PC-3 (cell line): ENCODE data around the gene C8A. TPM values are rescaled to one million over a fixed set of nuclear protein-coding genes. Genes with fewer than 3 reads are reported as not detected.

Experiments used
- ATAC-seq: fragments of 200-7000 bp; cut with Tn5 transposase; 2 replicates; pipeline ENCODE4 v1.9.1; 2020; ENCODE audit warnings: mild to moderate bottlenecking, moderate library complexity
- Bru-seq: library from RNA; stranded (reverse); fragments of 400-500 nt; gene quantifications from one replicate; lab custom pipeline; 2021; lab: Mats Ljungman, UMichigan
- BruChase-seq, 2 experiments: library from RNA; stranded (reverse); fragments of 400-500 nt; gene quantifications; one replicate each; lab custom pipeline; 2021; lab: Mats Ljungman, UMichigan
- BruUV-seq: library from RNA; stranded (reverse); fragments of 400-500 nt; replicated peaks from 2 replicates; lab custom pipeline; 2021; lab: Mats Ljungman, UMichigan
- CTCF ChIA-PET: fragments of 300-600 bp; sonication (Branson Sonifier 250); formaldehyde crosslinking; loops from one replicate; lab custom pipeline; 2022; ENCODE audit warnings: antibody characterized with exemption; lab: Charles Lee
- POLR2A ChIA-PET: fragments of 300-600 bp; sonication (Branson Sonifier 250); formaldehyde crosslinking; loops from one replicate; lab custom pipeline; 2022; ENCODE audit warnings: antibody characterized with exemption; ENCODE audit not compliant: unreplicated experiment; lab: Charles Lee
- DNase-seq: peaks from one replicate; pipeline ENCODE4 v3.0.0-alpha.2; 2015
- H2AFZ ChIP-seq: fragments of 300-600 bp; sonication (generic); 2 replicates; pipeline ENCODE4 v1.6.0; 2016; ENCODE audit warnings: antibody characterized with exemption, low read length
- H3F3A ChIP-seq: fragments of 300-600 bp; sonication (generic); one replicate; pipeline ENCODE4 v1.6.0; 2017; ENCODE audit warnings: antibody characterized with exemption, low read length, control low read depth, mild to moderate bottlenecking; ENCODE audit not compliant: unreplicated experiment
- H3K27ac ChIP-seq: fragments of 300-600 bp; sonication (generic); 2 replicates; pipeline ENCODE4 v1.5.1; 2016; ENCODE audit warnings: mild to moderate bottlenecking, low read length
- H3K27me3 ChIP-seq: fragments of 300-600 bp; sonication (generic); 2 replicates; pipeline ENCODE4 v1.6.1; 2016; ENCODE audit warnings: low read length, mixed read lengths
- H3K36me3 ChIP-seq: fragments of 300-600 bp; sonication (generic); 2 replicates; pipeline ENCODE4 v1.6.1; 2016; ENCODE audit warnings: low read depth, mixed run types, low read length, mixed read lengths
- H3K4me1 ChIP-seq: fragments of 300-600 bp; sonication (generic); 2 replicates; pipeline ENCODE4 v1.5.1; 2016; ENCODE audit warnings: low read length; ENCODE audit not compliant: insufficient read depth
- H3K4me2 ChIP-seq: fragments of 300-600 bp; sonication (generic); 2 replicates; pipeline ENCODE4 v1.6.0; 2016; ENCODE audit warnings: low read length
- H3K4me3 ChIP-seq: fragments of 300-600 bp; sonication (generic); 2 replicates; pipeline ENCODE4 v1.5.1; 2016; ENCODE audit warnings: mild to moderate bottlenecking, low read length, mixed read lengths
- H3K79me2 ChIP-seq: fragments of 300-600 bp; sonication (generic); 2 replicates; pipeline ENCODE4 v1.6.1; 2017; ENCODE audit warnings: low read length, mixed read lengths
- H3K9ac ChIP-seq: fragments of 300-600 bp; sonication (generic); 2 replicates; pipeline ENCODE4 v1.6.0; 2016; ENCODE audit warnings: mild to moderate bottlenecking, low read length
- H3K9me2 ChIP-seq: fragments of 300-600 bp; sonication (generic); replicated peaks from 2 replicates; pipeline ENCODE4 v1.6.1; 2016; ENCODE audit warnings: mixed run types, low read length, mixed read lengths
- H3K9me3 ChIP-seq: fragments of 300-600 bp; sonication (generic); 2 replicates; pipeline ENCODE4 v1.6.1; 2016; ENCODE audit warnings: low read length, mixed read lengths
- H4K20me1 ChIP-seq: fragments of 300-600 bp; sonication (generic); 2 replicates; pipeline ENCODE4 v1.6.1; 2016; ENCODE audit warnings: low read length, mixed read lengths
- CTCF ChIP-seq: fragments of 300-600 bp; sonication (generic); conservative IDR thresholded peaks from 2 replicates; pipeline ENCODE4 v1.5.1; 2017; ENCODE audit warnings: antibody characterized with exemption, low read depth, mild to moderate bottlenecking, low read length
- EZH2 ChIP-seq: fragments of 300-600 bp; sonication (generic); IDR thresholded peaks from one replicate; pipeline ENCODE4 v1.6.1; 2017; ENCODE audit warnings: antibody characterized with exemption, mild to moderate bottlenecking, low read length; ENCODE audit not compliant: unreplicated experiment
- EZH2phosphoT487 ChIP-seq: fragments of 300-600 bp; sonication (generic); IDR thresholded peaks from 2 replicates; pipeline ENCODE4 v1.6.1; 2018; ENCODE audit warnings: mild to moderate bottlenecking, antibody characterized with exemption, low read length, borderline replicate concordance
- intact Hi-C: fragments of 100-400 bp; cut with micrococcal nuclease; formaldehyde crosslinking; loops from 2 replicates; pipeline ENCODE4 v1.9.0; 2023
- long read RNA-seq: library from polyadenylated mRNA; unstranded; transcript quantifications from one replicate; pipeline ENCODE4 v2.0.0, GENCODE V29; 2021; ENCODE audit not compliant: unreplicated experiment
- total RNA-seq: library from RNA; depleted of rRNA; stranded (reverse); fragments of >200 nt; gene quantifications from 2 replicates; pipeline ENCODE4 v1.2.3, GENCODE V29; 2014; rRNA removed

Gene C8A
- total RNA-seq (not detected in 2 replicates), Bru-seq, nascent RNA (not detected), BruChase-seq, experiment 1, labeled RNA remaining after a 6-hour chase (percentile 4 among the genes with signal in this experiment), BruChase-seq, experiment 2, labeled RNA remaining after a 2-hour chase (percentile 2 among the genes with signal in this experiment)
- long read RNA-seq: 0 reads

- Histone ChIP-seq H3K4me3 (no peak within 1 kb of the TSS), H3K4me2 (no peak within 1 kb of the TSS), H3K9me3 (no peaks in the 10 kb centered on the region), H3K36me3 (no peaks in the 10 kb centered on the region), H4K20me1 (no peaks in the 10 kb centered on the region), H3K27ac (no peak within 1 kb of the TSS), H3K9me2 (no peaks in the 10 kb centered on the region), H2AFZ (no peak within 1 kb of the TSS), H3K27me3 (peaks cover 33% of the 10 kb centered on the region), H3K4me1 (no peaks in the 10 kb centered on the region), H3K9ac (no peak within 1 kb of the TSS), H3K79me2 (no peaks in the 10 kb centered on the region), H3F3A (no peaks in the 10 kb centered on the region)
- no TSS peak for BruUV-seq
- DNase-seq: no peak
- no peak for ATAC-seq
- ChIA-PET CTCF (no interaction called here), POLR2A (no interaction called here)
- TF ChIP-seq CTCF (no peak), EZH2phosphoT487 (no peak), EZH2 (no peak)
- intact Hi-C loops: no loop called here
Observed at GRCh38 chr1:56854521-56855099, at the start of gene C8A. C8A (plus strand) TSS chr1:56854797; CDS start chr1:56854902, 105 bp downstream.

GRCh38 chr1:56806804-56807203, 47.8 kb upstream of the C8A start:
- intact Hi-C loops: no loop called here
- POLR2A ChIA-PET: no interaction called here
- no peaks in the 10 kb centered on the region for H4K20me1 ChIP-seq
- ATAC-seq: no peak
- TF ChIP-seq EZH2: no peak
- no peak for TF ChIP-seq CTCF
- no peak for TF ChIP-seq EZH2phosphoT487
- H3K4me2 ChIP-seq: no peak overlapping the region
- H3K27ac ChIP-seq: no peak overlapping the region
- no peaks in the 10 kb centered on the region for H3K9me3 ChIP-seq
- H3K4me1 ChIP-seq: no peaks in the 10 kb centered on the region
- H3F3A ChIP-seq: no peaks in the 10 kb centered on the region
- no peak overlapping the region for H2AFZ ChIP-seq
- no peaks in the 10 kb centered on the region for H3K79me2 ChIP-seq
- DNase-seq: no peak
- H3K9me2 ChIP-seq: no peaks in the 10 kb centered on the region
- H3K27me3 ChIP-seq: peaks cover 22% of the 10 kb centered on the region; the same call in 1 of the 2 replicates
- no peaks in the 10 kb centered on the region for H3K36me3 ChIP-seq
- no peak overlapping the region for H3K9ac ChIP-seq
- CTCF ChIA-PET: no interaction called here
- H3K4me3 ChIP-seq: no peak overlapping the region
- no TSS peak for BruUV-seq

GRCh38 chr1:56808410-56808809, 46.2 kb upstream of the C8A start:
- H3K4me1 ChIP-seq: no peaks in the 10 kb centered on the region
- H3K27me3 ChIP-seq: peaks cover 25% of the 10 kb centered on the region; the same call in 1 of the 2 replicates
- no TSS peak for BruUV-seq
- ATAC-seq: no peak
- DNase-seq: no peak
- H2AFZ ChIP-seq: no peak overlapping the region
- intact Hi-C loops: no loop called here
- POLR2A ChIA-PET: no interaction called here
- H3K9me3 ChIP-seq: no peaks in the 10 kb centered on the region
- H3K4me3 ChIP-seq: no peak overlapping the region
- H3K36me3 ChIP-seq: no peaks in the 10 kb centered on the region
- no peak overlapping the region for H3K9ac ChIP-seq
- no peaks in the 10 kb centered on the region for H3K79me2 ChIP-seq
- no peak overlapping the region for H3K27ac ChIP-seq
- no peaks in the 10 kb centered on the region for H3K9me2 ChIP-seq
- no peak for TF ChIP-seq EZH2phosphoT487
- H3K4me2 ChIP-seq: no peak overlapping the region
- H4K20me1 ChIP-seq: no peaks in the 10 kb centered on the region
- CTCF ChIA-PET: no interaction called here
- no peaks in the 10 kb centered on the region for H3F3A ChIP-seq
